Occipital lobe (tissue), 2 donors: ENCODE data around the gene FLNB. TPM values are rescaled to one million over a fixed set of nuclear protein-coding genes. Genes with fewer than 3 reads are reported as not detected.
A peak's percentile ranks its signal among the peaks of the same experiment; 100 is the strongest.
"Not testable (repeated sequence)": the region's sequence is repeated elsewhere in the genome, so short reads cannot be mapped to it uniquely, and the experiment has no call there.

ENCODE experiments used
- DNase-seq: peaks from one replicate; lab custom pipeline; 2025; lab: John Stamatoyannopoulos, UW
- total RNA-seq: library from RNA; depleted of rRNA; stranded (reverse); fragments of >200 nt; gene quantifications from one replicate; pipeline ENCODE4 v1.2.3, GENCODE V29; 2014

Gene FLNB
- total RNA-seq, 1 donor from 2014 or later, result 27.6 TPM

DNA sequence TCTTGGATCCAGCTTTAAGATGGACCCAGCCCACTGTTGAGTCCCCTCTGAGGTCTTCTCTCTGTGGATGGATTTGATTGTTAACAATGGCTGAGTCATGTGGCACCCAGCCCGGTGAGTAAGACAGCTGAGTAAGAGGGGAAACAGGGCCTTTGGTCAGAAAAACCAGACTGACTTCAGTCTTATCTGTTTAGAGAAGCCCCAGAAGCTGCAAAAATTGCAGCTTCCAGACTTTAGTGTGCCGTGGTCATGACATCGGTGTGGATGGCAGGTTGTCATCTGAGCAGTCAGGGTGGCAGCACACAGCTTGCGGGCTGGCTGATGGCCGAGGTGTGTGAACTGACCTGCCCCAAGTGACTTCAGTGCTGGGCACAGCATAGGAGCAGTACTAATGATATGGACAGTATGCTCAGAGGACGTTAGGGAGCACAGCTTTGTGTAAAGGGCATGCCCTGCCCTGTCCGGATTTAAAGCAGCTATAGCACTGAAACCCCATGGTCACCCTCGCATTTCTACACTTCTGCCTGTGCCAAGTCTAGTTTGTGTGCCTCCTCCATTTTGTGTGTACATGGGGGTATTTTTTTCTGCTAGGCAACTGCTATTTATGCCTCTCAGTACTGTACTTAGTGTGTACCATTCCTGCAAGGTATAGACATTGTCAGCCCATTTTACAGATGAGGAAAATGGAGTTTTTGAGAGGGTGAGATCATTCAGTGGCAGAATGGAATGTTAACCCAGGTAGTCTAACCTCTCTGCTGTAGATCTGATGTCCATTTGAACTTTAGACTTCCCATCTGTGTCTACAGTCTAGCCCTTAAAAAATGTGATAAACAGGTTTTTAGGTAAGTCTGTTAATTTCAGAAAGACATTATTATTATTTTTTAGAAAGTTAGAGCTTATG lies 44.4 kb downstream of the FLNB start:
- DNase-seq, result peak; percentile 37

DNA sequence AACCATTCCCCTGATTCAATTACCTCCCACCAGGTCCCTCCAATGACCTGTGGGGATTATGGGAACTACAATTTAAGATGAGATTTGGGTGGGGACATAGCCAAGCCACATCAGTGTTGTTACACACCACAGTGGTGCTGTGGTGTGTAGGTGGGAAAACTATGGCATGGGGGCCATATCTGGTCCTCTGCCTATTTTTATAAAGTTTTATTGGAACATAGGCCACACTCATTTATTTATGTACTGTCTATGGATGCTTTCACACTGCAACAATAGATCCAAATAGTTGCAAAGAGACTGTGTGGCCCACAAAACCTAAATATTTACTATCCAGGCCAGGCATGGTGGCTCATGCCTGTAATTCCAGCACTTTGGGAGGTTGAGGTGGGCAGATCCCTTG lies 46.4 kb downstream of the FLNB start:
- DNase-seq, result no peak

DNA sequence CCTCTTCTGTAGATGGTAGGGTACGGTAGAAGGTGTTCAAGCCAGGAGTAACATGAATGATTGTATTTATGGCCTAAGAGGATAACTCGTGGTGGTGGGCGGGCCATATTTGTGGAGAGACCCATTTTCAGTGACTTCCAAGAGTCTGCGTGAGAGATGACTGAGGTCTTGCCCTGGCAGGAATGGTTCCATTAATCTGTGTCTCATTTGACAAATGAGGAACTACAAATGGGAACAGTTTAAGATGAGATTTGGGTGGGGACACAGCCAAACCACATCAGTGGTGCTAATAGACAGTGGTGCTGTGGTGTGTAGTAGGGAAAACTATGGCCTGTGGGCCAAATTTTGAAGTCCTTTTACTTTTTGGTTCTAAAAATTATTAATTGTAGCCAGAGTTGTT lies 47.1 kb downstream of the FLNB start:
- no peak for DNase-seq

DNA sequence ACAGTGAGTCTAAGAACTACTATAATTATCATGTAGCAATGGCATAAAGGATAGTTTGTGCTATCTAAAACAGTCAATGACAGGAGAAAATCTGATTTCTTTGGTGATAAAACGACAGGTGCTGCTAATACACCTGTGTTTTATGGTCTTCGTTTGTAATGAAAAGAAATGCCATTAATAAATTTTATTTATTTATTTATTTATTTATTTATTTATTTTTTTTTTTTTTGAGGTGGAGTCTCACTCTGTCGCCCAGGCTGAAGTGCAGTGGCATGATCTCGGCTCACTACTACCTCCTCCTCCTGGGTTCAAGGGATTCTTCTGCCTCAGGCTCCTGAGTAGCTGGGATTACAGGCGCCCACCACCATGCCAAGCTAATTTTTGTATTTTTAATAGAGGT lies 47.7 kb downstream of the FLNB start:
- DNase-seq, result not testable (repeated sequence)

DNA sequence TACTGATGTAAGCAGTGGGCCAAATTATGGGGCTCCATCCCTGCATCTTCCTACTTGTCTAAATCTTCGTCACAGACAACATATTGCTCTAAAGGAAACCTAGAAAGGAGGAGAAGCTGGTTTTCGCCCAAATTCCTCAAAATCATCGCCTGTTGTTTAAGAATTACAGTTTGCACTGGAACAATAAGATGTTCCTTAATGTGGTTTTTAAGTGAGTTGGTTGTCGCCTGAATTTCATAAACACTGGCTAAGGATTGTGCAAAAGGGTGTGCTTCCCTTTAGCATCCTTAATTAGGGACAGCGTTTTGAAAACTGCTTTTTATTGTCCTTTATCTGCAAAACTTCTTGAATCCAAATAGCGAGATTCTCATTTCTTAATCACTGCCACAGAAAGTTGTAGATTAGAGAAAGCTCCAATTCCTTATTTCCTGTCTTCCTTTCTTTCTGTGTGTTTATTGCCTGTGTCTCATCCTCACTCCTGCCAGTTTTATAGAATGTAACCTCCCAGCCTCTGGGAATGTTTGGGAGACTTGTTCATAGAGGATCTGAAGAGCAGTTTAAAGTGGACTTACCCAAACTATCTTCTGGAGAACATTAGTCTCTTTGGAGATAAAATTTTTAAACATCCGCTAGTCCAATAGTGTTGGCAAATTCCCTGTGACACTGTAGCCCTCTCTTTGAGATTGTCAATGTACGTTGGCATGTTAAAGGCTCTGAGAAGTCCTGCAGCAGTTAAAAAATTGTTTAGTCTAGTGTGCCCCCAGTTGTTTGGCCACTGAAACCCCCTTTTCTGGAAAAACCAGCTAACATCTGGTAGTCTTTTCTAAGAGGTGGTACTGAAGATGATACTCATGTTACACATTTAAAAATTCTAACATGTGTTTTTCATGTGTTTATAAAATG lies 50.4 kb downstream of the FLNB start:
- DNase-seq, result no peak

DNA sequence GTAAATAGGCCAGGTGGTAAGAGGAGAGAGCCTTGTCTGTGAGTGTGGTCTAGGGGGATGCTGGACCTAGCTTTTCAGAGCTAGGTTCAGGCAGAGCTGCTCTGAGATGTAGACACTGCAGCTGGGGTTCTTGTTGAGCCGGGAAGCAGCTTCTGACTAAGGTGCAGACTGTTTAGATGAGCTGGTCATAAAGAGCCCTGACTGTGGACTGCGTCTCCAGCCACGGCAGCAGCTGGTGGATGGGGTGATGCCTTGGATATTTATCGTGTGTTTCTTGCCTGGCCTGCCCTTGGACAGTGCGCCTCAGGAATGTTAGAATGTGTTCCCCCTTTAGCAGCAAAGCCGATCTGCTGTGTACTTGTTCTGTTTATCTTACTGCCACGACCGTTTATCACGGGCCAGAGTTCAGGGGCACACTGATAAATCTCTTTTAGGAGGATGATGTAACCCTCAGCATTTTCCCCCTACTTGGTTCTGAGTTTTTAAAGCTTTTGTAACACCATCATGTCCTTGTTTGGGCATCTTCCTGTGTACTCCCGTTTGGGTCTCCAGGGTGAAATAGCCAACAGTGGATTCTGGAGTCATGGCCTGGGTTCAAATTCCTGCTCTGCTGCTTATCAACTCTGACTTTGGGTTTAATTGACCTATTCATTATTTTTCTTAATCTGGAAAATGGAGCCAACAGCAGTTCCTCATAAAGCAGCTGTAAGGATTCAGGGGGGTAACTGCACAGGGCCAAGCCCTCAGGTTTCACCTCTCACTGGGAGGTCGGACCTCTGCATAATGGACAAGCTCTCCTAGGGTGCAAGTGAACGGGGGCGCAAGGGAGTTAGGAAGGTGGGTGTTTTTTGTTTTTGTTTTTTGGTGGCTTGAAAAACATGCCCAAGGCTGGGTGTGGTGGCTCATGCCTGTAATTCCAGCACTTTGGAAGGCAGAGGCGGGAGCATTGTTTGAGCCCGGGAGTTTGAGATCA lies 51.4 kb downstream of the FLNB start:
- DNase-seq, result no peak

DNA sequence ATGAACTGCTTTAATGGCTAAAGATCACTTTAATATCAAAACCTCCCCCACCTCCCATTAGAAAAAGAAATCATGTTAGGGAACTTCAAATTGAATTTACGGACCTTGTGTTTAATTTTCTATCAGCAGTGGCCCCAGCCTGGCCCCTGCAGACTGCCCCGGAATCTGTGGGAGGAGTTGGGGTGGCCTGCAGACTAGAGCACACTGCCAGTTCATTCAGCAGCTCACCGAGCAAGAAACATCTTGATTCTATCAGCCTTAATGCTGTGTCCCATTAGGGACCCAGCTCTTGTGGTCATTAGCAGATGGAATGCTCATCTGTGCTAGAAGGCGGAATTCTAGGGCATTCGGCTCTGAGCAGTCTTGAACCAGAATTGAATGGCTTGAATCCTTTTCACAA lies 54.2 kb downstream of the FLNB start:
- DNase-seq, result no peak

DNA sequence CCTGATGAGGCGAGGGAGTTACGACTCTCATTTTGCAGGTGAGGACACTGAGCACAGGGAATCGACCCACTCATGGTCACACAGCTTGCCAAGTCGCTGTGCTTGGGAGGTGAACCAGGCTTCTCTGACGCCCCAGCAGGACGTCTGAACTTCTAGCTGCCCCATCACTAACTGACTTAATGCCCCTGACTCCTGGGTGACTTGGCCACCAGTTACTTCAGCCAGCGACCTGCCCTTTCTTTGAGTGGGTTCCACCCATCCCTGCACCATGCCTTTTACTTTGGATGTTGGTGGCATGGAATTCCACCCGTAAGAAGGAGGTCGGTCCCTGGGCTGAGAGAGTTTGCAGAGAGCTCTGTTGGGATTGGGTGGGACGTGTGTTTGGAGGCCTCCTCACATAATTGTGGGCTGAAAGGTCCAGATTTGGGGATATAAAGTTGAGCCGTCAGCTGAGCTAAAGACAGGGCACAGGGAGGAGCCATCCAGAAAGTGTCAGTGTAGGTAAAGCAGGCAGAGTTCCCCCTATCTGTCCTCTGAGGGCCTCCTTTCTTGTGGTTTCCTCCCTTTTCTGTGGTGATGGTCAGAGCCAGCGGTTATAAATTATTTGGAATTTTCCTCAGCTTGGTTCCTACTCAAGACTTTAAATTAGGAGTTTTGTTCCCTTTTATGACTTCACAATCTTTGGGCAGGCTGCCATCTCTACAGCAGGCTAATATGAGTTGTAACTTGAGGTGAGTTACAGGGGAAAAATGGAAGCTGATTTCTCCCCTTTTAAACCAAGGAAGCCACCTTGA lies 55.0 kb downstream of the FLNB start:
- DNase-seq, result no peak

DNA sequence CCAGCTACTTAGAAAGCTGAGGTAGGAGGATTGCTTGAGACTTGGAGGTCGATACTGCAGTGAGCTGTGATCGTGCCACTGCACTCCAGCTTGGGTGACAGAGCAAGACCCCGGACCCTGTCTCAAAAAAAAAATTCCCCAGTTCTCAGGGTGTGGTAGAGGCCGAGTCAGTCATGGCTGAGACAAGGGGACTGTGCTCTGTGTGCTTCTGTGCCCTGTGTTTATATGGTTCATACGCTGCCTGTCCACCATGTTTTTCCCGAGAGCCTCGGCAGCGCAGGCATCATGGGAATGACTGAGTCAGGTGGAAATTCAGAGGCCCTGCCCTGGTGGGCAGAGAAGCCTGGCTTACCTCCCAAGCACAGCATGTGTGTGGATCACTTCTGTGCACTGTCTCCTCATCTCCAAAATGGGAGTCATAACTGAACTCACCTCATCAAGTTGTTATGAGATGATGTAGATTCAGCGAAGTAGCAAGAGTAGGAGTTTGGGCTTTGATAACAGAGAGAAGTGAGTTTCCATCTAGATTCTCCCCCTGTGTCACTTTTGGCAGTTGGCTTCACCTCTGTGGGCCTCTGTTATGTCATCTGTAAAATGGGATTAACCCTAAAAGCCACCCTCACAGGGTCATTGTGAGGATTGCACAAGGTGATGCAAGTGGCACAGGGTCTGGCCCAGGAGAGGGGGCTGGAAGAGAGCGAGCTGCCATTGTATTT lies 56.9 kb downstream of the FLNB start:
- no peak for DNase-seq

DNA sequence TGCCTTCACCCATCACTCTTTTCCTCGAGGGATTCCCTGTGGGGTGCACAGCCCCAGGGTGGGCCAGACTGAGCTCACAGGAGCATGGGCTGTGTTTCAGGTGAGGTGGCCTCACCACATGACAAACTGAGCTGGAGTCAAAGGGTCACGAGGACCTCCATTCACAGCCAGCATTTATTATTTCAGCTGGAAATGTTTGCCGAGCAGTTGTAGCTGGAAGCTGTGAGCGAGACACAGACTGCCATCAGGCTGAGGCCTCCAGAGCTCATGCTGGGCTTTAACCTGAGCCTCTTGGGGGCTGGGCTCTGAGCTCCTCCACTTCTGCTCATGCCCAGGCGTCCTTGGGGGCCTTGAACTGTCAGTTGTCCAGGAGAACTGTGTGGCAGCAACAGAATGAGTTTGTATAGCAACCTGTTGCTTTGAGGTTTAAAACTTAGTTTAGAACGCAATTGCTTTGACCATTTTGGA lies 57.5 kb downstream of the FLNB start:
- DNase-seq, result no peak

DNA sequence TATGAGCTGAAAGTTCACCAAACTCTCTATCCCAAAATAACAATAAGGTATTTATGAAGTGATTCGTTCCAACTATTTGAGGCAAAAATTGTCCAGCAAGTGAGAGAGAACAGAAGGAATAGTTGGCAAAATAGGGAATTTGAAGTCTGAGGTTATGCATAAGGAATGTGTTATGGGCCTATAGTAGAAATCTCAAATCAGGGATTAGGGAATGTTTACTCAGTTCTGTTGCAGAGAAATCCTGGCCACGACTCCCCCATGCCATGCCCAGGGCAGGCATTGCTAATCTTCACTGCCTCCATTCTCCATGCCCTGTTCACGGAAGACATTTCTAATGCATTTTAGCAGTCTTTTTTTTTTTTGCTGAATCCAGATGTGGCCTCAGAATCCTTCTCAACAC lies 58.6 kb downstream of the FLNB start:
- DNase-seq, result no peak

DNA sequence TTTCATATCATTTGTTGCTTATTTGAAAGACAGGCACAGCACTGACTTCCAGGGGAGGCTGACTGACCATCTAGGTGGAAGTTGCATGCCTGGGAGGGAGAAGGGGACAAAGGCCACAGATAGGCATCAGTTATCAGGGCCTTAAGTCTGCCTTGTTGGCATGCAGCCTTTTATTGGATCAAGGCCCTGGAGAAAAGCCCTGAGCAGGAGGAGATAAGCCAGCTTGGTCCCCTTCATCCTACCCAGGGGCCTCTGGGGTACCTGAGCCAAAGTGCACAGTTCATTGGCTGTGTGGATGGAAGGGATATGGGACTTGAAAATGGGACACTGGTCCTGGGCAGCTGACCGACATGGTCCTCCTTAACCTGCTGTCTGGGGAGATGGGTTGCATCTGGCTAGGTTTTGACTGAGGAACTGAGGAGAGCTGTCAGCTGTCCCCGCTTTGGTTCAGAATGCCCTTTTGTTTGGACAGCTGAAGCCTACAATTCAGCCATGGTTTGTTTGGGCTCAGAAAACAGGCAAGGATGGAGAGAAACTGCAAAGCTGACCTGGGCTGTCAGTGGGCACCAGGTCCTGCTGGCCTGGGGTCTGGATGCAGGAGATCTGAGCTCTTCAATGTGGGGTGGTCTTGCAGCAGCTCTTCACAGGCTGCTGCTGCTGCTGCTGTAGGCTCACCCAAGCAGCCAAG lies 60.0 kb downstream of the FLNB start:
- DNase-seq, result no peak

DNA sequence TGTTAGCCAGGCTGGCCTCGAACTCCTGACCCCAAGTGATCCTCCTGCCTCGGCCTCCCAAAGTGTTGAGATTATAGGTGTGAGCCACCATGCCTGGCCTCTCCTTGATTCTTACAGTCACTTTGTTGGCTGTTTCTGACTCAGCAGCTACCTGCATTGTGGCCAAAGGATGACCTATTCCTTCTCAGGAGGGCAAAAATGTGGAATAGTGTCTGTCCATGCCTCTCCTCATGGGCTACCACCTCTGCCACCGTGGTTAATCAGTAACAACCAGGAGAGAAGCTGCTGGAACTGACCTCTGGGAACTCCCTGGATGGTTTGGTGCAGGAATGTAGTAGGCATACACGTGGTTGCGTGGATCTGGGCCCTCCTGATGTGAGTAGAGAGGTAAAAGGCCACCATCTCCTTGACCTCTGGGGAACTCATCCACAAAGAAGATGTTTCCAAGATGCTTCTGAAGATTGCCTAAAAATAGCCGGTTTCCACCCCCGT lies 63.3 kb downstream of the FLNB start:
- DNase-seq, result no peak

DNA sequence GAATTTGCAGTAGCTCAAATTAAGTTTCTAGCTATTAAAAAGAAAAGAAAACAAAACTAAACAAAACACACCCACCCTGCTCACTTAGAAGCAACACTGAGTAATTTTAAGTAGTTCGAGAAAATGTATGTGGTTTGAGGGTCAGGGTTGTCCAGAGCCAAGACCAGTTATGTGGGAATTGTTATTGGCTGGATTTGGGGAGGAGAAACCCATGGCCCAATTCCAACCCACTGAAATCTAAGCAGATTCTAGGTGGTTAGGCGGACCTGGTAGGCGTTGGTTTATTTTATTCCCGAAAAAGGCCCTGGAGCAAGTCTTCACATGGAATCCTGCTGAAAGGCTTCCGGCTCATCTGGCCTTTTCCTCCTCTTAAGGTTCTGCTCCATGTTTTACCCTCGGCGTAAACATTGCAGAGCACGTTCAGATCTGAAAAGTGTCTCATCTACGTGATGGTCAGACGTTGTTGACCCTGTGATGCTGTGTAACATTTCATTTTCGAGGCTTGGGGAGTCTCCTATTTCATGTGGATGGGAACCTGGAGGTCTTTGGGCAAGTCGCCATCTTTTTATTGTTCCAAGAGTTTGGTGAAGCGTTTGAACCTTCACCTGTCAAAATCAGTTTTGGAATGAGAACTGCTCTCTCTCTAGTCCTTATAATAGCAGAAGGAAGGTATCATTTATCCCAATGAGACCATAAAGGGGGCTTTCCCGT lies 64.0 kb downstream of the FLNB start:
- DNase-seq, result no peak

DNA sequence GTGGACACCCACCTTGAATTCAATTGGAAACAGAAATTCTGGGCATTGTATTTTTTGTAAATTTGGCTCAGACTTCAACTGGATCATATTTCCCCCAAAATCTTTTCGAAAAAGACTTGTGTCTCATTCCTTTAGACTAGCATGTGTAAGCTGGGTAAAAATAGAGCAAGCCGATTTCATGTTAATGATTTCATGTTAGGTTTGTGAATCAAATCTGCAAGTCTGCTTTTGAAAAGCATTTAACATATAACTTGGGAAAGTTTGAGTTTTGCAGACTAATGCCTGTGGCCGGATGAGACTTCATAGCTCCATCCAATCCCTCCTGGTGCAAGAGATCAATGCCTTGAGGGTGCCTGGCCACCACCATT lies 64.5 kb downstream of the FLNB start:
- no peak for DNase-seq

DNA sequence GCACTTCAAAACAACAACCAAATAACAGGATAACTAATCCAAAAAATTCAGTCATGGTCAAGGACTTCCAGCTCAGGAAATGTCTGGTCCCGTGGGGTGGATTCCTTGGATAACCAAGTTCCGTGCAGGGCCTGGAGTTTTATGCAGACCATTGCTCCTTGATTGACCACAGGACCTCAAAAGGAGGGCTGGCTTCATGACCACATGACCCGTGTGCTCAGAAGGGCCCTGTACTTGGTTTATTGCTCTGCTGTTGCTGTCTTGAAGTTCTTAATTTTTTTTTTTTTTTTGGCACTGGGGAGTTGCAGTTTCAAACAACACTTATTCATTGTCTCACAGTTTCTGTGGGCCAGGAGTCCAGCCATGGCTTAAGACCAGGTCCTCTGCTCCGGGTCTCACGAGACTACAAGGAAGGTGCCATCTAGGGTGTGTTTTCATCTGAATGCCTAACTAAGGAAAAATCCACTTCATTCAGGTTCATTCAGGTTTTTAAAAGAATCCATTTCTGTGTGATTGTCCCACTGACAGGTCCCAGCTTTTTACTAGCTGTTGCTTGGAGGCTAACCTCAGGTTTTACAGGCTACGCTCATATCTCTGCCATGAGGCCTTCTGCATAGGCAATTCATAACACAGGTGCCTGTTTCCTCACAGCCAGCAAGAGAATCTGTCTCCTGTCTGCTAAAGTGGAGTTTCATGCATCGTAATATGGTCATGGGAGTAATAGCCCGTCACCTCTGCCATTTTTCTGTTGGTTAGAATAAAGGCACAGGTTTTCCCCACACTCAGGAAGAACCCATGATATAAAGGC lies 65.3 kb downstream of the FLNB start:
- DNase-seq, result no peak

DNA sequence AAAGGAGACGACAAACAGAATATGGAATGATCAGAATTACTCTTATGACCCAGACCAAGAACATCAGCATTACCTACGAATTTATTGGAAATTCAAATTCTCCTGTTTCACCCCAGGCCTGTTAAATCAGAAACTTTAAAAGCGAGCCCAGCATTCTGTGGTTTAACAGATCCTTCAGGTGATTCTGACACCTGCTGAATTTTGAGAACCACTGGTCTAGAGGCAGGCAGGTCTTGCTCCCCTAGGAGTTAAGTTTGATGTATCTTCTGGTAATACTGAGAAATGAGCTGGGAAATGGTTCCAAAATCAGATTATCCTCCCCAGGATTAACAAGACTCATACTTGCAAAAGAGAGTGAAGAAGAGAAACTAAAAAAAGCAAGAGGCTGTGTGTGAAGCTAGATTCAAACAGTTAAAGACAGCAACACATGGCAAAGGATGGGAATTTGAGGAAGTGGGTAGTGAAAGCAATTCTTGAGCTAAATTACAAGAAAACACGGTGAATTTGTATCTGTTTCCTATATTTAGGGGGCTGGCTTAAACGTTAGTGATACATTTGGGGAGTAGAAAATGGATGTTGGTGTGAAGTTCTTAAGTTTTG lies 66.0 kb downstream of the FLNB start:
- no peak for DNase-seq
